ENCODE measurements around the gene PPP2R5A. TPM values are rescaled to one million over a fixed set of nuclear protein-coding genes. Genes with fewer than 3 reads are reported as not detected.
"Not testable (repeated sequence)": the region's sequence is repeated elsewhere in the genome, so short reads cannot be mapped to it uniquely, and the experiment has no call there.

PPP2R5A gene
- total RNA-seq, 4 donors from 2014 or later = 43.2 to 88.9 (median 59.5) TPM

- Histone ChIP-seq H3K4me3 (no peak overlapping the region), H3K27ac (no peak overlapping the region), H3K36me3 (peaks cover 0 to 62% of the 10 kb centered on the region in 2 donors), H3K27me3 (no peaks in the 10 kb centered on the region), H3K4me1 (no peaks in the 10 kb centered on the region), H3K9me3 (no peaks in the 10 kb centered on the region)
- ATAC-seq = no peak
- no peak for TF ChIP-seq POLR2A (IDR thresholded peaks at IDR 0.05)
- TF ChIP-seq POLR2AphosphoS5 (IDR thresholded peaks at IDR 0.05) = no peak
- TF ChIP-seq CTCF (IDR thresholded peaks at IDR 0.05) = no peak
- no peak for TF ChIP-seq EP300 (IDR thresholded peaks at IDR 0.05)
- WGBS, 2 donors (ENCODE audit: low coverage in 1 of 2) = 100% methylated on average over 1 of the region's 2 CpGs; no CpG with 5 or more reads in 1 of the 2 donors
Observed at GRCh38 chr1:212379366-212379765, 94.2 kb downstream of the PPP2R5A start.

- Histone ChIP-seq H3K4me1 (no peaks in the 10 kb centered on the region), H3K4me3 (no peak overlapping the region), H3K9me3 (no peaks in the 10 kb centered on the region), H3K36me3 (peaks cover 0 to 77% of the 10 kb centered on the region in 2 donors), H3K27me3 (no peaks in the 10 kb centered on the region), H3K27ac (no peak overlapping the region)
- ATAC-seq = no peak
- TF ChIP-seq EP300 (IDR thresholded peaks at IDR 0.05) = no peak
- no peak for TF ChIP-seq CTCF (IDR thresholded peaks at IDR 0.05)
- no peak for TF ChIP-seq POLR2AphosphoS5 (IDR thresholded peaks at IDR 0.05)
- TF ChIP-seq POLR2A (IDR thresholded peaks at IDR 0.05) = no peak
- WGBS, 2 donors (ENCODE audit: low coverage in 1 of 2) = 89 to 100% methylated on average over 2 to 3 of the region's 4 CpGs
Observed at GRCh38 chr1:212381397-212382035, 96.3 kb downstream of the PPP2R5A start.

- Histone ChIP-seq H3K4me3 (no peak overlapping the region), H3K9me3 (peaks cover 0 to 8% (median 0%) of the 10 kb centered on the region in 3 donors), H3K36me3 (peaks cover 0 to 47% of the 10 kb centered on the region in 2 donors), H3K27ac (no peak overlapping the region), H3K4me1 (no peaks in the 10 kb centered on the region), H3K27me3 (no peaks in the 10 kb centered on the region)
- no peak for ATAC-seq
- no CpG with 5 or more reads among the region's 1 CpG for WGBS, 2 donors (ENCODE audit: low coverage in 1 of 2)
- no peak for TF ChIP-seq EP300 (IDR thresholded peaks at IDR 0.05)
- TF ChIP-seq POLR2AphosphoS5 (IDR thresholded peaks at IDR 0.05) = no peak
- no peak for TF ChIP-seq POLR2A (IDR thresholded peaks at IDR 0.05)
- TF ChIP-seq CTCF (IDR thresholded peaks at IDR 0.05) = no peak
Observed at GRCh38 chr1:212386029-212386428, 100.8 kb downstream of the PPP2R5A start.

GRCh38 chr1:212388985-212389716, 103.9 kb downstream of the PPP2R5A start:
- TF ChIP-seq POLR2A (IDR thresholded peaks at IDR 0.05) (no peak), POLR2AphosphoS5 (IDR thresholded peaks at IDR 0.05) (no peak)
- H3K9me3 ChIP-seq = peaks cover 0 to 9% (median 0%) of the 10 kb centered on the region in 3 donors
- WGBS, 2 donors (ENCODE audit: low coverage in 1 of 2) = 100% methylated on average over 1 of the region's 1 CpG
- H3K27ac ChIP-seq = no peak overlapping the region
- H3K4me1 ChIP-seq = no peaks in the 10 kb centered on the region
- ATAC-seq = no peak
- H3K27me3 ChIP-seq = no peaks in the 10 kb centered on the region
- H3K36me3 ChIP-seq = peaks cover 0 to 29% of the 10 kb centered on the region in 2 donors
- H3K4me3 ChIP-seq = no peak overlapping the region

GRCh38 chr1:212395678-212396437, 110.6 kb downstream of the PPP2R5A start:
- 91 to 100% methylated on average over 2 to 6 of the region's 6 CpGs for WGBS, 2 donors (ENCODE audit: low coverage in 1 of 2)
- H3K36me3 ChIP-seq, H3K4me1 ChIP-seq, ATAC-seq, H3K27ac ChIP-seq, H3K27me3 ChIP-seq, H3K4me3 ChIP-seq: not testable (repeated sequence)
- H3K9me3 ChIP-seq = peaks cover 0 to 22% (median 0%) of the 10 kb centered on the region in 3 donors
